ENCODE data around the gene SWT1.

GRCh38 chr1:185159966-185160365, 3.0 kb downstream of the SWT1 start:
- TF ChIP-seq POLR2A (IDR thresholded peaks at IDR 0.05) (no peak), EP300 (IDR thresholded peaks at IDR 0.05) (no peak)
- TF ChIP-seq, protein P1, sequence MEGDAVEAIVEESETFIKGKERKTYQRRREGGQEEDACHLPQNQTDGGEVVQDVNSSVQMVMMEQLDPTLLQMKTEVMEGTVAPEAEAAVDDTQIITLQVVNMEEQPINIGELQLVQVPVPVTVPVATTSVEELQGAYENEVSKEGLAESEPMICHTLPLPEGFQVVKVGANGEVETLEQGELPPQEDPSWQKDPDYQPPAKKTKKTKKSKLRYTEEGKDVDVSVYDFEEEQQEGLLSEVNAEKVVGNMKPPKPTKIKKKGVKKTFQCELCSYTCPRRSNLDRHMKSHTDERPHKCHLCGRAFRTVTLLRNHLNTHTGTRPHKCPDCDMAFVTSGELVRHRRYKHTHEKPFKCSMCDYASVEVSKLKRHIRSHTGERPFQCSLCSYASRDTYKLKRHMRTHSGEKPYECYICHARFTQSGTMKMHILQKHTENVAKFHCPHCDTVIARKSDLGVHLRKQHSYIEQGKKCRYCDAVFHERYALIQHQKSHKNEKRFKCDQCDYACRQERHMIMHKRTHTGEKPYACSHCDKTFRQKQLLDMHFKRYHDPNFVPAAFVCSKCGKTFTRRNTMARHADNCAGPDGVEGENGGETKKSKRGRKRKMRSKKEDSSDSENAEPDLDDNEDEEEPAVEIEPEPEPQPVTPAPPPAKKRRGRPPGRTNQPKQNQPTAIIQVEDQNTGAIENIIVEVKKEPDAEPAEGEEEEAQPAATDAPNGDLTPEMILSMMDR (IDR thresholded peaks at IDR 0.05): no peak

Data from tibial nerve (tissue), 4 donors.